GM12892 (cell line): Measurements from ENCODE around the gene CAPN6.

Experiments
- POLR2A ChIP-seq: IDR thresholded peaks from 2 replicates; pipeline ENCODE4 v1.6.1; 2011; ENCODE audit warnings: low read depth, low read length, control low read depth
- POLR2AphosphoS5 ChIP-seq: IDR thresholded peaks from 2 replicates; pipeline ENCODE4 v1.6.1; 2011; ENCODE audit warnings: low read depth, low read length, control low read depth

DNA sequence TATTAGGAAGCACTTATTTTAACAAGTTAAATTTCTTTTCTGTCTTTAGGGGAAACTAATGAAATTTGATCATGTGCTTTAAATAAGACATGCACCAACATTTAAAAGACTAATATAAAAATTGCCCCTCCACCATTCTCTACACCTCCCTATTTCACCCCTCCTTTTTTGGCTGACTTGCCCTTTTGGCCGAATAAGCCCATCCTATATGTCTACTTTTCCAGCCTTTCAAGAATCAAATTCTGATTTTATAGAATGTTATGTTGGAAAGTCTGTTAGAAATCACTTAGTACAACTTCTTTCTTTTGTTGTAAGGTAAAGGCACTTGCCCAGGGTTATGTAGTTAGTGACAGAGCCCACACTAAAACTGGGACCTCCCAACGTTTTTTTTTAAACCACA is 1.8 kb downstream of the CAPN6 start:
- no peak for TF ChIP-seq POLR2AphosphoS5
- TF ChIP-seq POLR2A: no peak
